SK-N-SH (cell line): Measurements from ENCODE around the gene SGCB. TPM values are rescaled to one million over a fixed set of nuclear protein-coding genes. Genes with fewer than 3 reads are reported as not detected.

Experiments used
- CTCF ChIA-PET: fragments of 300-600, 350-600 bp; formaldehyde crosslinking; extraction: SDS; loops from one replicate; lab custom pipeline; 2021; lab: Yijun Ruan, JAX
- POLR2A ChIA-PET: fragments of 350-600 bp; sonication (Branson Sonifier 250); formaldehyde crosslinking; extraction: SDS; loops from one replicate; lab custom pipeline; 2020; ENCODE audit warnings: antibody characterized with exemption, inconsistent platforms; lab: Yijun Ruan, JAX
- DNase-seq: peaks from one replicate; pipeline ENCODE4 v3.0.0; 2012
- H2AFZ ChIP-seq: fragments of 200-600 bp; sonication (generic); 2 replicates; pipeline ENCODE4 v1.8.1; 2016; ENCODE audit warnings: antibody characterized with exemption, mild to moderate bottlenecking, low read depth
- H3F3A ChIP-seq: fragments of 200-600 bp; sonication (generic); replicated peaks from 2 replicates; pipeline ENCODE3; 2016; ENCODE audit warnings: antibody characterized with exemption, mild to moderate bottlenecking; ENCODE audit not compliant: insufficient read depth
- H3K27ac ChIP-seq, 2 experiments: fragments of 200-500 bp in 1 of 2; fragments of 200-600 bp in 1 of 2; sonication (Bioruptor generic) in 1 of 2; sonication (generic), shearing (Covaris generic) in 1 of 2; 2 replicates each; pipeline versions ENCODE4 v1.5.1 to v1.6.1; 2014 to 2016; ENCODE audit warnings: low read depth in 2 of 2, inconsistent platforms in 1 of 2, low read length in 1 of 2, mild to moderate bottlenecking in 1 of 2, mixed read lengths in 1 of 2
- H3K27me3 ChIP-seq: fragments of 200-600 bp; sonication (generic), shearing (Covaris generic); 2 replicates; pipeline ENCODE4 v1.6.1; 2016; ENCODE audit warnings: mixed run types; ENCODE audit not compliant: insufficient read depth
- H3K36me3 ChIP-seq, 2 experiments: fragments of 200-500 bp in 1 of 2; fragments of 200-600 bp in 1 of 2; sonication (Bioruptor generic) in 1 of 2; sonication (generic) in 1 of 2; replicated peaks in 1 of 2; 2 replicates each; pipeline versions ENCODE3 to v1.5.1; 2014 to 2016; ENCODE audit warnings: low read length in 1 of 2, mild to moderate bottlenecking in 1 of 2; ENCODE audit not compliant: insufficient read depth in 2 of 2, control insufficient read depth in 1 of 2
- H3K4me1 ChIP-seq, 2 experiments: fragments of 200-500 bp in 1 of 2; fragments of 200-600 bp in 1 of 2; sonication (Bioruptor generic) in 1 of 2; sonication (generic), shearing (Covaris generic) in 1 of 2; 2 replicates each; pipeline versions ENCODE4 v1.5.1 to v1.6.1; 2014 to 2016; ENCODE audit warnings: low read depth in 1 of 2, low read length in 1 of 2, mixed run types in 1 of 2; ENCODE audit not compliant: insufficient read depth in 2 of 2, control insufficient read depth in 1 of 2
- H3K4me2 ChIP-seq: fragments of 200-600 bp; sonication (generic), shearing (Covaris generic); 2 replicates; pipeline ENCODE4 v1.6.1; 2017; ENCODE audit warnings: mixed run types
- H3K4me3 ChIP-seq, 2 experiments: fragments of 200-500 bp in 1 of 2; fragments of 200-600 bp in 1 of 2; sonication (Bioruptor generic) in 1 of 2; sonication (generic), shearing (Covaris generic) in 1 of 2; 2 replicates each; pipeline versions ENCODE4 v1.5.1 to v1.8.1; 2014 to 2016; ENCODE audit warnings: low read depth in 2 of 2, inconsistent platforms in 1 of 2, low read length in 1 of 2, mild to moderate bottlenecking in 1 of 2, mixed read lengths in 1 of 2, moderate library complexity in 1 of 2
- H3K79me2 ChIP-seq: fragments of 200-600 bp; sonication (generic); 2 replicates; pipeline ENCODE4 v1.8.1; 2017; ENCODE audit warnings: mild to moderate bottlenecking; ENCODE audit not compliant: insufficient read depth
- H3K9ac ChIP-seq: fragments of 200-600 bp; sonication (generic); 2 replicates; pipeline ENCODE4 v1.6.1; 2017; ENCODE audit warnings: mixed run types
- H3K9me2 ChIP-seq: fragments of 200-600 bp; sonication (generic); 2 replicates; pipeline ENCODE4 v1.6.1; 2017; ENCODE audit warnings: mixed run types
- H3K9me3 ChIP-seq: fragments of 200-600 bp; sonication (generic); 2 replicates; pipeline ENCODE4 v1.6.1; 2017; ENCODE audit warnings: mixed run types, mild to moderate bottlenecking, moderate library complexity
- H4K20me1 ChIP-seq: fragments of 200-600 bp; sonication (generic); 2 replicates; pipeline ENCODE4 v1.6.1; 2017; ENCODE audit warnings: mild to moderate bottlenecking, mixed run types; ENCODE audit not compliant: insufficient read depth
- CHD2 ChIP-seq: fragments of 150-350 bp; IDR thresholded peaks from 2 replicates; pipeline ENCODE4 v1.6.1; 2018; ENCODE audit warnings: low read length; ENCODE audit not compliant: partially characterized antibody
- EP300 ChIP-seq, 2 experiments: IDR thresholded peaks; 2 replicates each; pipeline versions ENCODE4 v1.4.0 to v1.6.1; 2012; ENCODE audit warnings: borderline replicate concordance in 1 of 2, low read depth in 1 of 2, low read length in 1 of 2
- FOSL2 ChIP-seq: IDR thresholded peaks from 2 replicates; pipeline ENCODE4 v1.4.0; 2012; ENCODE audit warnings: low read depth, mild to moderate bottlenecking, moderate library complexity, borderline replicate concordance
- FOXM1 ChIP-seq: IDR thresholded peaks from 2 replicates; pipeline ENCODE4 v1.4.0; 2012; ENCODE audit warnings: low read depth, mild to moderate bottlenecking
- GABPA ChIP-seq: IDR thresholded peaks from 2 replicates; pipeline ENCODE4 v1.4.0; 2012; ENCODE audit warnings: low read depth, mild to moderate bottlenecking
- IRF3 ChIP-seq: fragments of 150-350 bp; IDR thresholded peaks from 2 replicates; pipeline ENCODE4 v1.6.1; 2016; ENCODE audit warnings: mild to moderate bottlenecking, low read depth, low read length
- JUND ChIP-seq: IDR thresholded peaks from 2 replicates; pipeline ENCODE4 v1.4.0; 2012
- MAX ChIP-seq: IDR thresholded peaks from 2 replicates; pipeline ENCODE4 v1.4.0; 2012; ENCODE audit warnings: low read depth
- MEF2A ChIP-seq: IDR thresholded peaks from 2 replicates; pipeline ENCODE4 v1.4.0; 2012; ENCODE audit warnings: low read depth, borderline replicate concordance
- MXI1 ChIP-seq: IDR thresholded peaks from 2 replicates; pipeline ENCODE4 v1.6.1; 2012; ENCODE audit warnings: mild to moderate bottlenecking, low read depth, low read length, improper control_type of control experiment
- NFIC ChIP-seq: IDR thresholded peaks from 2 replicates; pipeline ENCODE4 v1.4.0; 2012; ENCODE audit warnings: borderline replicate concordance
- NRF1 ChIP-seq: IDR thresholded peaks from 2 replicates; pipeline ENCODE4 v1.6.1; 2012; ENCODE audit warnings: low read depth, mild to moderate bottlenecking, low read length
- PBX3 ChIP-seq: IDR thresholded peaks from 2 replicates; pipeline ENCODE4; 2012
- POLR2AphosphoS5 ChIP-seq: IDR thresholded peaks from 2 replicates; pipeline ENCODE4 v1.6.1; 2012; ENCODE audit warnings: low read depth, low read length
- RAD21 ChIP-seq: IDR thresholded peaks from 2 replicates; pipeline ENCODE4 v1.6.1; 2012; ENCODE audit warnings: mild to moderate bottlenecking, low read length
- RCOR1 ChIP-seq: fragments of 150-350 bp; IDR thresholded peaks from 2 replicates; pipeline ENCODE4 v1.6.1; 2017; ENCODE audit warnings: antibody characterized with exemption, low read length
- REST ChIP-seq: IDR thresholded peaks from 2 replicates; pipeline ENCODE4 v1.6.1; 2012; ENCODE audit warnings: mild to moderate bottlenecking, low read depth, low read length, moderate library complexity
- RFX5 ChIP-seq: IDR thresholded peaks from 2 replicates; pipeline ENCODE4 v1.6.1; 2012; ENCODE audit warnings: mild to moderate bottlenecking, improper control_type of control experiment, low read length
- RXRA ChIP-seq: IDR thresholded peaks from 2 replicates; pipeline ENCODE4 v1.4.0; 2012; ENCODE audit warnings: low read depth, mild to moderate bottlenecking, borderline replicate concordance
- TCF12 ChIP-seq: IDR thresholded peaks from 2 replicates; pipeline ENCODE4 v1.4.0; 2012
- TEAD4 ChIP-seq: IDR thresholded peaks from 2 replicates; pipeline ENCODE4 v1.4.0; 2012; ENCODE audit warnings: mild to moderate bottlenecking, borderline replicate concordance; ENCODE audit not compliant: insufficient read depth
- USF1 ChIP-seq: IDR thresholded peaks from 2 replicates; pipeline ENCODE4 v1.4.0; 2012; ENCODE audit warnings: low read depth, borderline replicate concordance
- USF2 ChIP-seq: fragments of 150-350 bp; IDR thresholded peaks from 2 replicates; pipeline ENCODE4 v1.6.1; 2017; ENCODE audit warnings: antibody characterized with exemption, low read length, low read depth, borderline replicate concordance
- YY1 ChIP-seq: IDR thresholded peaks from 2 replicates; pipeline ENCODE4 v1.4.0; 2012; ENCODE audit warnings: low read depth, mild to moderate bottlenecking
- ZBTB33 ChIP-seq: IDR thresholded peaks from 2 replicates; pipeline ENCODE4 v1.4.0; 2012; ENCODE audit warnings: low read depth, borderline replicate concordance
- WGBS: methylation state at CpG from one replicate; pipeline ENCODE4 v1.1.6; 2017; ENCODE audit warnings: low lambda C conversion rate; 5-methylcytosine and 5-hydroxymethylcytosine counted together
- polyA plus RNA-seq, 3 experiments: library from polyadenylated mRNA; depleted of rRNA; stranded (reverse); fragments of >200 nt; gene quantifications; 2 replicates each; pipeline ENCODE4 v1.2.3, GENCODE V29; 2012

SGCB gene
- polyA plus RNA-seq, 1 of the 3 experiments (the other 2 are of a cell fraction): 25.1 TPM

GRCh38 chr4:52028970-52029369, 9.1 kb downstream of the SGCB start:
- Histone ChIP-seq H3K4me1 (0 out of 4 replicates have a peak, but pooled peaks cover 0 to 4% of the 10 kb centered on the region in 2 experiments), H3F3A (peaks cover 22% of the 10 kb centered on the region), H3K4me3 (no peak overlapping the region), H3K36me3 (peaks cover 67 to 73% of the 10 kb centered on the region in 2 experiments), H3K9me2 (no peaks in the 10 kb centered on the region), H2AFZ (no peak overlapping the region), H3K27ac (peak overlapping the region in 1 of 2 experiments; percentile 32; a peak in 2 of 4 replicates), H3K4me2 (no peak overlapping the region), H3K9me3 (no peaks in the 10 kb centered on the region; the same call in 1 of the 2 replicates), H3K27me3 (no peaks in the 10 kb centered on the region), H3K79me2 (peaks cover 36% of the 10 kb centered on the region), H3K9ac (no peak overlapping the region), H4K20me1 (no peaks in the 10 kb centered on the region; the same call in 1 of the 2 replicates)
- WGBS: 39% methylated on average over 1 of the region's 1 CpG
- no peak for DNase-seq
- ChIA-PET CTCF (no interaction called here), POLR2A (no interaction called here)
- TF ChIP-seq EP300 (IDR thresholded peaks at IDR 0.05; ENCODE audit: borderline replicate concordance in 1 of 2, low read depth in 1 of 2, low read length in 1 of 2): no peak; a peak in 1 of 4 replicates
- TF ChIP-seq GABPA: no peak
- TF ChIP-seq NFIC: 0 out of 2 replicates have a peak, but pooled peaks have one; percentile 17
- peak; percentile 81 for TF ChIP-seq FOSL2
- no peak for TF ChIP-seq MXI1
- TF ChIP-seq MAX: 0 out of 2 replicates have a peak, but pooled peaks have one; percentile 27
- TF ChIP-seq YY1: no peak
- TF ChIP-seq USF1: no peak
- no peak for TF ChIP-seq NRF1
- no peak for TF ChIP-seq RCOR1
- no peak for TF ChIP-seq RAD21
- TF ChIP-seq IRF3: no peak
- TF ChIP-seq FOXM1: no peak
- no peak for TF ChIP-seq CHD2
- TF ChIP-seq RFX5: no peak
- no peak for TF ChIP-seq TEAD4
- TF ChIP-seq TCF12: no peak
- TF ChIP-seq REST: no peak
- no peak for TF ChIP-seq RXRA
- no peak for TF ChIP-seq MEF2A
- TF ChIP-seq JUND: peak; percentile 53; the same call in 1 of the 2 replicates
- no peak for TF ChIP-seq USF2
- TF ChIP-seq PBX3: peak; percentile 38
- TF ChIP-seq POLR2AphosphoS5: no peak
- TF ChIP-seq ZBTB33: no peak
